ENCODE measurements around the gene RNU6-9.
A peak's percentile ranks its signal among the peaks of the same experiment; 100 is the strongest.

The RNU6-9 gene

DNA sequence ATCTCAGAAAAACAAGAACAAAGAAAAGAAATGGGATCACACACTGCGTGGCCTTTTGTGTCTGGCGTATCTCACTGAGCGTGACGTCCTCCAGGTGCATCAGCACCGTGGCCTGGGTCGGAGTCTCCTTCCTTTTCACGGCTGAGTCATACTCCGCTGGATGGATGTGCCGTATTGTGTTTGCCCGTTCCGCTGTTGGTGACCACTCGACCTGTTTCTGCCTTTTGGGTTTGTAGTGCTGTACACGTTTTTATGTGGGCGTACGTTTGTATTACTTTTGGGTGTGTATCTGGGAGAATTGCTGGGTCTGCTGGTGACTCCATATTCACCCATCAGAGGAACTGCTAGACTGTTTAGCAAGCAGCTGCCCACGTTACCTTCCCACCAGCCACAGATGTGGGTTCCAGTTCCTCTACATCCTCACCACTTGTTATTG is 44.0 kb downstream of the RNU6-9 start:
- DNase-seq = no peak

GRCh38 chr19:938233-938923 is 45.1 kb downstream of the RNU6-9 start:
- DNase-seq = no peak

DNA sequence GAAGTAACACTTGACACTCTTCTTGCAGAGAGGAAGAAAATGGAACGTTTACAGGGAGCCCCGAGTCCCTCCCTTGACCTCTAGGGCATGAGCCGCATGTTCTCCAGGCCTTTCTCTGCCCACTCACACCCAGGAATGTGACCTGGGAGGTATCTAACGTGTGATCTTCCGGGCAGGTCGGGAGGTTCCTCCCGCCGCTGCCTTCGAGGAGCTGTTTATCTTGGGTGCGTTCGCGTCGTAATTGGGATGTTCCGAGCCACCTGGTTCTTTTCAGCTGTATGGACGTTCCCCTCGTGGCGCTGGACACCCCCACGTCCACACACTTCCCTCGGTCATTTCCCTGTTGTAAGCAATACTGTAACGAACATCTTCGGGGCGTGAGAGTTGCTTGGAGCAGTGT is 46.2 kb downstream of the RNU6-9 start:
- DNase-seq = no peak

DNA sequence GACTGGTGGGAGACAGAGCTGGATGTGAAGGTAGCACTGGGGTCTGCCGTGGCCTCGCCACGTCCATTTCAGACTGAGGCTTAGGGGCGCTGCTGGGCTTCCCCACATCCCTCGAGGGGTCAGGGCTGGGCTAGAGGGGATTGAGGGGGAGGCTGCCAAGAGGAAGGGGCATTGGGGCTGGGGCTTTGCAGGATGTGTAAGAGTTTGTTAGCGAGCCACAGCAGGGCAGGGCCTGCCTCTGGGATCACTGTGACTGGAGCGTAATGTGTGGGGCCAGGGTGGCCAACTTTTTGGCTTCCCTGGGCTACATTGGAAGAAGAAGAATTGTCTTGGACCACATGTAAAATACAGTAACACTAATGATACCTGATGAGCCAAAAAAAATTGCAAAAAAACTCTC is 46.6 kb downstream of the RNU6-9 start:
- no peak for DNase-seq

DNA sequence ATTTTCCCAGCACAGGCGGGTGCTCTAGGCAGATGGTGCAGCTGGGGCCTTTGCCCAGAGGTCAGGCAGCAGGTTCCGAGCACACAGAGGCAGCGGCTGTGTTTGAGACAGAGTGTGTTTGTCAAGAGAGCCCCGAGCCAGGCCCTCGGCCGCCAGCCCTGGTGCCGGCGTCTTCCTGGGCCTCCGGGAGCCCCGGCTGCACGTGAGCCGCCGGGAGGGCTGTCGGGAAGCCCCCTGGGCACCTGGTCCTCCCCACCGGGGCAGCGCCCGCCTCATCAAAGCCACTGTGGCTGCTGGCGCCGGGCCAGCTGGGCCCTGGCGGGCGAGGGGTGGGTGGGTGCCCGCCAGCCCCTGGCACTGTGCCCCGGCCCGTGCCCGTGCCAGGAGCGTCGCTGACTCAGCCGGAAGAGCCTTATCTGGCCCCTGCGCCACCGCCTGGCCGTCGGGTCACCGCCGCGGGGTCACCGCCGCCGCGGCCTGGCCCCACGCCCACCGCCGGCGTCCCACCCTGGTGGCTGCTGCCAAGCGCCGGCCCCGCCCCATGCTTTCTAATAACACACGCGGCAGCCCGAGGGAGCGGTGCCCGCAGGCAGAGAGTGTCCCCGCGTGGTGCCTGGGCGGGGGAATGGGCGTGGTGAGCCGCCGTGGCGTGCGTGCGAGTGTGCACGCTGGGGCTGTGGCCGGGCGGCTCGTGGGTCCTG is 47.5 kb downstream of the RNU6-9 start:
- DNase-seq = peak; percentile 96

DNA sequence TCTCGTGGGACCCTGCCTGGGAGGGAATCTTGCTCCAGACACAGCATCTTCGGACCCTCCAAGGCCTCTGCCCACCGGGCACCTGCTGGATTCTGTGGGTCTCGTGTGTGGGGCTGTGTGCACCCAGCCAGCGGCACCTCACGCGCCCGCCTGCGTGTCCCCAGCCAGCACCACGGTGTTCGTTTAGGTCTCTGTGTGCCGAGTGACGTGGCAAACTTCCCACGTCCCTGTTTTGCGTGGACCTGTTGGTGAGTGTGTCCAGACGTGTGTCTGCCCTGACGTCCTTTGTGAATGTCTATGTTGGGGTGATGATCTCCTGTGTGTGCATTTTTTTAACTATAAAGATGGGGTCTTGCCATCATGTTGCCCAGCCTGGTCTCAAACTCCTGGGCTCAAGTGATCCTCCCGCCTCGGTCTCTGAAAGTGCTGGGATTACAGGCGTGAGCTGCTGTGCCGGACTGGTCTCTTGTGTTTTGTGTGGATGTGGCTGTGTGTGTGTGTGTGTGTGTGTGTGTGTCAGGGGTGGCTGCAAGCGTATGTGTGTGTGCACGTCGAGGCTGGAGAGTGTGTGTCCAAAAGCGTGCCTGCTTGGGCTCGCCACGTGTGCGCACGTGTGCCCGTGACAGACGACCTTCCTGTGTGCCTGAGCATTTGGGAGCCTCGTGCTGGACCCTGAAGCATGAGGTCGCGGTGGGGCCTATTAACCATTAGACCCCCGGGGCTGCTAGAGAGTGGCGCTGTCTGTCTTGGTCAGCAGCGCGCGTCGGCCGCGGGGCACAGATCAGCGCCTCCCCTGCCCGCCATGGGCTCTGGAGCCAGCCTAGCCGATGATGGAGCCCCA is 48.2 kb downstream of the RNU6-9 start:
- no peak for DNase-seq

DNA sequence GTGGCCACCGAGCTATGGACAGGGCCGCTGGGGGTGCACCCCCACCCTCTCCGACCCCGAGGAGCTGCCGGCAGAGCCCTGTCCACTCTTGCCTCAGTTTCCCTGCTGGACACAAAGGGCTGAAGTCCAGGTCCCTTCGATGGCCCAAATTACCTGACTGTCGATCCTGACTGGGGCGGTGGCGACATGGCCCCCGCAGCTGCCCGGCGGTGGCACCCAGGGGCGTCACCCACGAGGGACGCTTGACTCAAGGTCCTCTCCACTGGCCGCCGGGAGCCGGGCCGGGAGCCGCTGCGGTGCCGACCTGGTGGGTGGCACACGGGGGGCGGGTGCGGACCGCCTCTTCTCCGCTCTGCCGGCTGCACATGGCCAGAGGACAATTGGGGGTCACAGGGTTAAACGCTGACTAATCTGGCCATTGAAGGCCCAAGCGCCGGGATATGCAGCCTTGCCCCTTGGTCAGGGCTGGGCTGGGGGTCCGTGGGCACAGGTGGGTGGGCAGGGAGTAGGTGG is 48.9 kb downstream of the RNU6-9 start:
- DNase-seq = no peak

All from NCI-H1105 (cell line).